Measurements from ENCODE around the gene MTMR2.
A peak's percentile ranks its signal among the peaks of the same experiment; 100 is the strongest.

DNA sequence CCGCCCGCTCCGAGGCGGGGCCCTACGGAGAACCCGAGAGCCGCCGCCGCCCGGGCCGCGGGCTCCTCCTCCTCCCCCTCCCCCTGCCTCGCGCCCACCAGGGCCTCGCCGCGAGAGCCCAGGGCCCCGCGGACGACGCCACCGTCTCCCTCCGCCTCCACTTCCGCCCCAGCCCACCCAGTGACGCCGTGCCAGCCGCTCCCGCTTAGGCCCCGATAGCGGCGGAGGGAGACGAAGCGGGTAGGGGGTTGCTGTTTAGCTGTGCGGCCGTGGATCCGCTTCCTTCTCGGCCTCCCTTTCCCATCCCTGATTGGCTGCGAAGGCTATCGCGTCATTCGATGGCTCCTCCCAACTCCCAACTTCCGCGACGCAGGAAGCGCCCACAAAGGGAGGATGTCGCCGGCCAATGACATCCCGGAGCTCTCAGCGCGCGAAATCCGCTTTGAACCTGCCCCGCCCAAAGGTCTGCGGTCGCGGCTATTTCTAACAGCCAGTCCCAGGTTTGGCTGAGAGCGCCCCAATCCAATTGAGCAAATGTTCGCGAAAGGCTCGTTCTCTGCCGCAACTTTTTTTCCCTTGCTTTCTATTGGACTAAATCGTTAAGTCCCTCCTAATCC, 134.3 kb downstream of the MTMR2 start, which contains the start of gene FAM76B:
- TF ChIP-seq CTCF (IDR thresholded peaks at IDR 0.05 in 2 of 3, conservative IDR thresholded peaks at IDR 0.05 in 1 of 3; ENCODE audit: borderline replicate concordance in 1 of 3, insufficient read depth in 1 of 3, low read depth in 2 of 3, low read length in 2 of 3) (no peak), ZNF274 (IDR thresholded peaks at IDR 0.05; ENCODE audit: low read depth, low read length) (no peak), SP1 (IDR thresholded peaks at IDR 0.05; ENCODE audit: low read depth) (peak; percentile 90), JUND (IDR thresholded peaks at IDR 0.05) (no peak), CEBPB (IDR thresholded peaks at IDR 0.05; ENCODE audit: low read depth) (no peak), MAX (IDR thresholded peaks at IDR 0.05) (peak; percentile 79), YY1 (IDR thresholded peaks at IDR 0.05; ENCODE audit: extremely low read depth, insufficient replicate concordance, low read depth, low read length) (no peak), RAD21 (IDR thresholded peaks at IDR 0.05; ENCODE audit: low read depth) (no peak), EZH2phosphoT487 (IDR thresholded peaks at IDR 0.05; ENCODE audit: borderline replicate concordance) (no peak), EZH2 (IDR thresholded peaks at IDR 0.05) (no peak), POLR2A (IDR thresholded peaks at IDR 0.05; ENCODE audit: borderline replicate concordance, extremely low read depth, insufficient read depth, insufficient read length) (no peak), POLR2AphosphoS5 (IDR thresholded peaks at IDR 0.05; ENCODE audit: low read depth, low read length) (peak; percentile 83), ATF3 (IDR thresholded peaks at IDR 0.05) (no peak)
- TF ChIP-seq, protein P1, sequence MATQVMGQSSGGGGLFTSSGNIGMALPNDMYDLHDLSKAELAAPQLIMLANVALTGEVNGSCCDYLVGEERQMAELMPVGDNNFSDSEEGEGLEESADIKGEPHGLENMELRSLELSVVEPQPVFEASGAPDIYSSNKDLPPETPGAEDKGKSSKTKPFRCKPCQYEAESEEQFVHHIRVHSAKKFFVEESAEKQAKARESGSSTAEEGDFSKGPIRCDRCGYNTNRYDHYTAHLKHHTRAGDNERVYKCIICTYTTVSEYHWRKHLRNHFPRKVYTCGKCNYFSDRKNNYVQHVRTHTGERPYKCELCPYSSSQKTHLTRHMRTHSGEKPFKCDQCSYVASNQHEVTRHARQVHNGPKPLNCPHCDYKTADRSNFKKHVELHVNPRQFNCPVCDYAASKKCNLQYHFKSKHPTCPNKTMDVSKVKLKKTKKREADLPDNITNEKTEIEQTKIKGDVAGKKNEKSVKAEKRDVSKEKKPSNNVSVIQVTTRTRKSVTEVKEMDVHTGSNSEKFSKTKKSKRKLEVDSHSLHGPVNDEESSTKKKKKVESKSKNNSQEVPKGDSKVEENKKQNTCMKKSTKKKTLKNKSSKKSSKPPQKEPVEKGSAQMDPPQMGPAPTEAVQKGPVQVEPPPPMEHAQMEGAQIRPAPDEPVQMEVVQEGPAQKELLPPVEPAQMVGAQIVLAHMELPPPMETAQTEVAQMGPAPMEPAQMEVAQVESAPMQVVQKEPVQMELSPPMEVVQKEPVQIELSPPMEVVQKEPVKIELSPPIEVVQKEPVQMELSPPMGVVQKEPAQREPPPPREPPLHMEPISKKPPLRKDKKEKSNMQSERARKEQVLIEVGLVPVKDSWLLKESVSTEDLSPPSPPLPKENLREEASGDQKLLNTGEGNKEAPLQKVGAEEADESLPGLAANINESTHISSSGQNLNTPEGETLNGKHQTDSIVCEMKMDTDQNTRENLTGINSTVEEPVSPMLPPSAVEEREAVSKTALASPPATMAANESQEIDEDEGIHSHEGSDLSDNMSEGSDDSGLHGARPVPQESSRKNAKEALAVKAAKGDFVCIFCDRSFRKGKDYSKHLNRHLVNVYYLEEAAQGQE (IDR thresholded peaks at IDR 0.05; ENCODE audit: low read depth) = no peak
